Stimulated activated CD4-positive, alpha-beta T cell treated with anti-CD3 and anti-CD28 coated beads, Interleukin-4, amount 100 ng/mL, for 24 hours (primary cell): ENCODE measurements around the gene MRPS35.
A peak's percentile ranks its signal among the peaks of the same experiment; 100 is the strongest.

ENCODE experiments used
- DNase-seq: peaks from one replicate; pipeline ENCODE4 v3.0.0-alpha.2; 2020

Gene MRPS35

GRCh38 chr12:27710592-27711316, at the start of gene MRPS35:
Gene MRPS35 (plus strand): TSS chr12:27710832. CDS start chr12:27710844, 12 bp downstream.
- DNase-seq = peak; percentile 92

GRCh38 chr12:27665704-27666103, 44.9 kb upstream of the MRPS35 start:
- DNase-seq = no peak

GRCh38 chr12:27666510-27666909, 44.1 kb upstream of the MRPS35 start:
- DNase-seq = no peak

- no peak for DNase-seq
These were observed 43.1 kb upstream of the MRPS35 start for GRCh38 chr12:27667540-27667939.

GRCh38 chr12:27672051-27672450, 38.6 kb upstream of the MRPS35 start:
- DNase-seq = no peak

GRCh38 chr12:27672643-27673042, 38.0 kb upstream of the MRPS35 start:
- no peak for DNase-seq

- DNase-seq = no peak
These were observed 37.4 kb upstream of the MRPS35 start for GRCh38 chr12:27673101-27673718.

- DNase-seq = no peak
These were observed 35.6 kb upstream of the MRPS35 start for GRCh38 chr12:27674989-27675388.

GRCh38 chr12:27680619-27681018, 30.0 kb upstream of the MRPS35 start:
- no peak for DNase-seq

GRCh38 chr12:27682534-27682933, 28.1 kb upstream of the MRPS35 start:
- DNase-seq = no peak

GRCh38 chr12:27685274-27685673, 25.4 kb upstream of the MRPS35 start:
- DNase-seq = no peak

- DNase-seq = no peak
These were observed 24.5 kb upstream of the MRPS35 start for GRCh38 chr12:27686147-27686546.

GRCh38 chr12:27688671-27689070, 22.0 kb upstream of the MRPS35 start:
- no peak for DNase-seq

GRCh38 chr12:27689558-27690180, 21.0 kb upstream of the MRPS35 start:
- no peak for DNase-seq

- no peak for DNase-seq
These were observed 17.2 kb upstream of the MRPS35 start for GRCh38 chr12:27693403-27693802.

GRCh38 chr12:27695556-27696292, 14.9 kb upstream of the MRPS35 start:
- DNase-seq = no peak

- no peak for DNase-seq
These were observed 14.4 kb upstream of the MRPS35 start, which contains the start of gene REP15 for GRCh38 chr12:27696293-27696652. Gene REP15 (plus strand): TSS chr12:27696447. CDS start chr12:27696563, 116 bp downstream.

- no peak for DNase-seq
These were observed 13.6 kb upstream of the MRPS35 start for GRCh38 chr12:27696864-27697564.

GRCh38 chr12:27703720-27704452, 6.7 kb upstream of the MRPS35 start:
- DNase-seq = peak; percentile 76

- DNase-seq = no peak
These were observed 5.4 kb upstream of the MRPS35 start for GRCh38 chr12:27705263-27705662.

- no peak for DNase-seq
These were observed 3.4 kb upstream of the MRPS35 start for GRCh38 chr12:27707216-27707615.
